PC-9 (cell line): ENCODE results near the gene GRAMD2B.

ENCODE experiments used
- CTCF ChIP-seq: fragments of 200-600 bp; sonication (generic); conservative IDR thresholded peaks from 2 replicates; pipeline ENCODE4 v1.6.1; 2017; ENCODE audit warnings: mixed run types, antibody characterized with exemption, mild to moderate bottlenecking, moderate library complexity
- EZH2 ChIP-seq: fragments of 200-600 bp; sonication (generic); IDR thresholded peaks from 2 replicates; pipeline ENCODE4 v1.8.0; 2017; ENCODE audit warnings: antibody characterized with exemption, low read depth

GRCh38 chr5:126508251-126508961 is 85.2 kb downstream of the GRAMD2B start:
- TF ChIP-seq CTCF (no peak), EZH2 (no peak)
